IPS-18c (cell line): ENCODE measurements around the gene FYCO1.

Source experiments
- H3K4me3 ChIP-seq: 2 replicates; pipeline ENCODE4 v1.7.0; 2013; ENCODE audit warnings: low read depth, mild to moderate bottlenecking, low read length, moderate library complexity; ENCODE audit not compliant: insufficient read depth
- H3K9me3 ChIP-seq: one replicate; pipeline ENCODE4 v1.6.1; 2013; ENCODE audit warnings: mild to moderate bottlenecking, low read length, moderate library complexity; ENCODE audit not compliant: control insufficient read depth, insufficient read depth

Gene FYCO1

DNA sequence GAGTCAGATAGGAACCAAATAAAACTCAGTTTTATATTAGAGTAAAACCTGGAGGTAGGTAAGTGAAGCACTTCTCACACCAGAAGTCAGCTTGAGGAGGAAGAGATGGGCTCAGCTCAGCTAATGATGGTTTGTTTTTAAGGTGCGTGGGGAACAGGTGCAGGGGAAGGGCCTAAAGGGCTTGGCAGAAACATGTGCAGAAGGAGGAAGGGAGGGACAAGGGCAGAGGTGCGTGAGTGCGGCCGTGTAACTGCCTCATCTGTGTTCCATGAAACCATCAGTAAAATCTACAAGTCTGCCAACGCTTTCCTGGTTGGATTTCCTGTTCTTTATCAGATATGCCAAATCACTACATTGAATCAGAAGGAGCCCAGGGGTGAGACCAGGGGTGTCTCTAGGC, 19.9 kb downstream of the FYCO1 start:
- no peaks in the 10 kb centered on the region for H3K9me3 ChIP-seq
- H3K4me3 ChIP-seq: no peak overlapping the region

- Histone ChIP-seq H3K4me3 (no peak overlapping the region), H3K9me3 (no peaks in the 10 kb centered on the region)
These were observed 20.9 kb downstream of the FYCO1 start for GRCh38 chr3:45974686-45975085.

GRCh38 chr3:45972534-45973402, 22.9 kb downstream of the FYCO1 start:
- Histone ChIP-seq H3K9me3 (no peaks in the 10 kb centered on the region), H3K4me3 (no peak overlapping the region)

DNA sequence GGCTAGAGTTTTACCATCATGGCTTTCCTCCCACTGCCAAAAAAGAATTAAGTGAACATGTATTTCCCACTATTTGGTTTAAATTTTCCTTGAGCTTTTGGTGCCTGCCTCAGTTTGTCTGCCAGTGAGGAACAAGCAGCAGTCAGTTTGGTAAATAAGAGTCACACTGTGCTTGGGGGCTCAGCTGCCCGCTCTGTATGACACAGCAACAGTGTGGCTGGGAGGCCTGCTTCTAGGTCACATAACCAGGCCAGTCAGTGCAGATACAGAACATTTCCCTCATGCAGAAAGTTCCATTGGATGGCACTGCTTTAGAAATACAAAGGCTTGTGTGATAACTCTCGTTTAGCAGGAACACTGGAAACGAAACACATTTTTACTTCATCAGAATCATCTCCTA, 25.7 kb downstream of the FYCO1 start:
- Histone ChIP-seq H3K4me3 (no peak overlapping the region), H3K9me3 (no peaks in the 10 kb centered on the region)

DNA sequence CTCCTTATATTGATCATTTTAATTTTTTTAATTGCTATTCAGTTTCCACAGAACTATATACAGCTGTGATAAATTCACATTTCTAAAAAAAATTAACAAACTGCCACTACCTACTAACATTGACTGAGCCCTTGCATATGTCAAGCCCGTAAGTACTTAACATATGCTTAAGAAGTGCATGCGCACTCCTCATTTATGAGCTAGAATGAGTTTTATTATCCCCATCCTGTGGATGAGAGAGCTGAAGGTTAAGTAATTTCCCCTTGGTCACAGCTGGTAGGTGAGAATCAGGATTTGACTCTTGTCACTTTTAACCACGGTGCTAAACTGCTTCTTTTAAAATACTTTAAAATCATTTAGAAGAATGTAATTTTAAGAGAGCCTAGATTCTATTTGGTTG, 26.5 kb downstream of the FYCO1 start:
- Histone ChIP-seq H3K9me3 (no peaks in the 10 kb centered on the region), H3K4me3 (no peak overlapping the region)

- Histone ChIP-seq H3K9me3 (no peaks in the 10 kb centered on the region), H3K4me3 (no peak overlapping the region)
These were observed 26.9 kb downstream of the FYCO1 start for GRCh38 chr3:45968706-45969105.

GRCh38 chr3:45968149-45968548, 27.5 kb downstream of the FYCO1 start:
- no peaks in the 10 kb centered on the region for H3K9me3 ChIP-seq

GRCh38 chr3:45967724-45968123, 27.9 kb downstream of the FYCO1 start:
- Histone ChIP-seq H3K4me3 (no peak overlapping the region), H3K9me3 (no peaks in the 10 kb centered on the region)

More at GRCh38 chr3:45968149-45968548, 27.5 kb downstream of the FYCO1 start:
- no peak overlapping the region for H3K4me3 ChIP-seq

DNA sequence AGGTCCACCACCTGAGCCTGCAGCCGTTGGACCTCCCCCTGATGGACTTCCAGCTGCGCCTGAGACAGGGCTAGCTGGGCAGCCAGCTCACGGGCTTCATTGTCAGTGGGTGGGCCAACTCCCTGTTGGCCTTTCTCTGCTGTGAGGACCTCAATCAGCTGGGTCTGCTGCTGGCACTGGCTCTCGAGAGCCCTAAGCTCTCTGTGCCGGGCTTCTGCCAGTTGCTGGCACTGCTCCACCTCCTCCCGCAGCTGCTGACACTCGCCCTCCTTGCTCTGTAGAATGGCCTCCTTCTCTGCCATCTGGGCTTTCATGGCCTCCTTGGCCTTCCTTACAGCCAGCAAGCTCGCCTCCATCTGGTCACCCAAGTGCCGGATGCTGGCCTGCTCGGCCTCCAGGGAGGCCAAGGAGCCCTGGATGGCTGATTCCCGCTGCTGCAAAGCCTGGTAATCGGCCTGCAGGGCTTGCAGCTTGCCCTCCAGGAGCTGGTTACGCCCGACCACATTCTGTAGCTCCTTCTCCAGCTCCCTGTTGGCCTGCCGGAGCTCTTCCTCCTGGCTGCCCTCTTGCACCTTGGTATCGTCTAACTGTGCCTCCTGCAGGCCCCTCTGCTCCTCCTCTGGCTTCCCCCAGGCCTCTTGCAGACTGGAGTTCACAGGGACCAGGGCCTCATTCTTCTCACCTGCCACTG, 28.5 kb downstream of the FYCO1 start:
- no peak overlapping the region for H3K4me3 ChIP-seq
- no peaks in the 10 kb centered on the region for H3K9me3 ChIP-seq

GRCh38 chr3:45966371-45966791, 29.2 kb downstream of the FYCO1 start:
- Histone ChIP-seq H3K9me3 (no peaks in the 10 kb centered on the region), H3K4me3 (no peak overlapping the region)

GRCh38 chr3:45965653-45966052, 30.0 kb downstream of the FYCO1 start:
- Histone ChIP-seq H3K9me3 (no peaks in the 10 kb centered on the region), H3K4me3 (no peak overlapping the region)

GRCh38 chr3:45965253-45965652, 30.4 kb downstream of the FYCO1 start:
- Histone ChIP-seq H3K9me3 (no peaks in the 10 kb centered on the region), H3K4me3 (no peak overlapping the region)

DNA sequence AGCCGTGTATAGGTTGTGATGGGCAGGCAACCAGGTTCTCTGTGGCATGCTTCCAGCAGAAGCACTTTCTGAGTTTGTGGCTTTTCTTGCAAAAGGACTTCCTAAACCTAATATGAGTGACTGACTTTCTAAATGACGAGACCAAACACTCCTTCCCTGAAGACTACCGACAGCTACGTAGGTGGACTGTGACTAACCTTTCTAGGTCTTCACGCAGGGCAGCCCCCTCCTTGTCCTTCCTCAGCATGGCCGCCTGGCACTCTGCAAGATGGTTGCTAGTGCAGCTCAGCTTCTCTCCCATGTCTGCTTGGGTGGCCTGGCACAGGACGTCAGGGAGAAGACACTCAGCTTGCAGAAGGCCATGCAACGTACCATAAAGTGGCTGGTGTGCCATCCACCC, 31.5 kb downstream of the FYCO1 start:
- Histone ChIP-seq H3K9me3 (no peaks in the 10 kb centered on the region), H3K4me3 (no peak overlapping the region)

- Histone ChIP-seq H3K4me3 (no peak overlapping the region), H3K9me3 (no peaks in the 10 kb centered on the region)
These were observed 33.6 kb downstream of the FYCO1 start for GRCh38 chr3:45962033-45962432.

- Histone ChIP-seq H3K9me3 (no peaks in the 10 kb centered on the region), H3K4me3 (no peak overlapping the region)
These were observed 35.3 kb downstream of the FYCO1 start for GRCh38 chr3:45960289-45960688.

DNA sequence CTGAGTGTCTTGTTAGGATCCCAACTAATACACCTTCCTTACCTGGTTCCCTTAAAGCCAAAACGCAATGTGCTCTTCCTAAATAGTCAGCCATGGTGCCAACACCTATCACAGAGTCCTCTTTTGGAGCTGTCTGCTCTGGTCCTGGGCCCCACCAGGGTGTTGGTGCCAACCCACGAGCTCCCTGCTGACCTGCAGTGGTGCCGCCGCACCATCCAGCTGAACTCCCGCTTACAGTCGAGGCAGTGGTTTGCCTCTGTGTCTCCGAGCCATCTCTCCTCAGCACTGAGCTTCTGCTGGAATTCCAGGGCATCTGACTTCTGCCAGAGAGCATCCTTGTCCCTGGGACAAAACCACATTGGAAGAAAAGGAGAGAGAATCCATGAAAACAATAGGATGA, 36.4 kb downstream of the FYCO1 start:
- Histone ChIP-seq H3K9me3 (no peaks in the 10 kb centered on the region), H3K4me3 (no peak overlapping the region)

GRCh38 chr3:45958321-45958791, 37.3 kb downstream of the FYCO1 start:
- H3K9me3 ChIP-seq: no peaks in the 10 kb centered on the region
- H3K4me3 ChIP-seq: no peak overlapping the region

- Histone ChIP-seq H3K4me3 (no peak overlapping the region), H3K9me3 (no peaks in the 10 kb centered on the region)
These were observed 38.0 kb downstream of the FYCO1 start for GRCh38 chr3:45957586-45957985.
